ENCODE measurements around the gene DAZAP1.

Gene DAZAP1

DNA sequence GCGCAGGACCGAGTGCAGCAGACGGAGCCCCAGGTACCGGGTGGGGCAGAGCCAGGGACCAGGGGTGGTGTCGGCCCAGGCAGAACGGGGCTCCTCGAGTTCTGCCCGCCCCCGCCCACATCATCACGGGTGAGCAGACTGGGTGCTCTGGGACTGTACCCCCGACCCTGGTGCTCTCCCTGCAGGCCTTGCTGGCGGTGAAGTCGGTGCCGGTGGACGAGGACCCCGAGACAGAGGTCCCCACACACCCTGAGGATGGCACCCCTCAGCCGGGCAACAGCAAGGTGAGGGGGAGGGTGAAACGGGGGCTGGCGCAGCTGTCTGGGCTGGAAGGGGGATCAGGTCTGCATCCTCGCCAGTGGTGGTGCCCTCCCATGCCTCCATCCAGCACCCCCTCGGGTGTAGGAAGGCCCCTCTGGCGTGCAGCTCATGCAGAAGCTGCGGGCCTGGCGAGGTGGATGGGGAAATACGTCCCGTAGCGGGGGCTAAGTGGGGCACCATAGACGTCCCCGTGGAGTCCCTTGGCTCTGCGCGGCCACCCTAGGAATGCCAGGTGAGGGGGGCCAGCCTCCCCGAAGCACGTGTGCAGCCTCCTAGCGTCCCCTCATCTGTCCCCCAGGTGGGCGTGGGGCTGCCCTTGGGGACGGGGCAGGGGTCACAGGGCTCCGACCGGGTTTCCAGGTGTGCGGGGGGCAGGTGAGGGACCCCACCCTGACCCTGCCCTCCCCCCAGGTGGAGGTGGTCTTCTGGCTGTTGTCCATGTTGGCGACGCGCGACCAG is 48.9 kb downstream of the DAZAP1 start:
- Mint-ChIP-seq H3K36me3 (peaks cover 4% of the 10 kb centered on the region), H3K4me1 (peaks cover 11% of the 10 kb centered on the region), H3K9me3 (no peaks in the 10 kb centered on the region), H3K4me3 (no peak overlapping the region), H3K27ac (peak overlapping the region; percentile 73)
- DNase-seq (ENCODE audit: low spot score in 2 of 2) (no peak), ATAC-seq (no peak)

GRCh38 chr19:1457031-1457739 is 49.8 kb downstream of the DAZAP1 start:
- peaks cover 11% of the 10 kb centered on the region for H3K4me1 Mint-ChIP-seq
- no peak for DNase-seq (ENCODE audit: low spot score in 2 of 2)
- H3K4me3 Mint-ChIP-seq, result no peak overlapping the region
- ATAC-seq, result no peak
- no peaks in the 10 kb centered on the region for H3K9me3 Mint-ChIP-seq
- H3K27ac Mint-ChIP-seq, result no peak overlapping the region
- peaks cover 4% of the 10 kb centered on the region for H3K36me3 Mint-ChIP-seq

DNA sequence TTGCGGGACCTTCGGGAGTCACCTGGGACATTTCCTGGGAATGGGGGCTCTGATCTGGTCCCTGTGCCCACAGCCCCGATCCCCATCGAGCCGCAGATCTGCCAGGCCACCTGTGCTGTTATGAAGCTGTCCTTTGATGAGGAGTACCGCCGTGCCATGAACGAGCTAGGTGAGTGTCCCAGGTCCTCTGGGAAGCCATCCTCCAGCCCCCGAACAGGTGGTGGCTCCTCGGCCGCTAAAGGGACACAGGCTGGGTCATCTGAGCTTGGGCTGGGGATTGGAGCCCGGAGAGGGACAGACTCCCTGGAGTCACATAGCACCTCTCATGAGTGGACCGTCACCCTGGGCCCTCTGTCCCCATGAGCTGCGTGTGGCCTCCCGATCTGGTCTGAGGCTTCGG is 50.5 kb downstream of the DAZAP1 start:
- DNase-seq (ENCODE audit: low spot score in 2 of 2) (no peak), ATAC-seq (no peak)
- Mint-ChIP-seq H3K4me1 (peaks cover 11% of the 10 kb centered on the region), H3K9me3 (no peaks in the 10 kb centered on the region), H3K4me3 (no peak overlapping the region), H3K36me3 (peaks cover 4% of the 10 kb centered on the region), H3K27ac (no peak overlapping the region)

DNA sequence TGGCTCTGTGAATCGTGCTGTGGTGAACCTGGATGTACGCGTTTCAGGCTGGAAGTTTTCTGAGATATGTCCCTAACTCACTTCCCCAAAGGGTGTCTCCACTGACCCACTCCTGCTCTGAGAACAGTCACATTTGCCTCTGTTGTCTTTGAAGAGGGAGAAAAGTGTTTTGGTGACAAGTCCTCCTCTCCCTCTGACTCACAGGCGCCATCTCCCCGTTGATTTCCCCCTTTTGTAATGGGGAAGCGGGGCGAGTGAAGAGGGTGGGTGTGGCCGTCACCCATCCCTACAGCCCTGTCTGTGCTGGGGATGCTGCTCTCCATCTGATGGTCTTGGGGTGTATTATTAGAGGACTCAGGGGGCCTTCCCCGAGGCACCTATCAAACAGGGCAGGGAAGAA is 52.1 kb downstream of the DAZAP1 start:
- Mint-ChIP-seq H3K4me1 (peaks cover 11% of the 10 kb centered on the region), H3K9me3 (no peaks in the 10 kb centered on the region), H3K4me3 (no peak overlapping the region), H3K36me3 (peaks cover 4% of the 10 kb centered on the region), H3K27ac (no peak overlapping the region)
- no peak for ATAC-seq
- DNase-seq (ENCODE audit: low spot score in 2 of 2), result no peak

GRCh38 chr19:1460033-1460995 is 52.9 kb downstream of the DAZAP1 start:
- Mint-ChIP-seq H3K36me3 (peaks cover 4% of the 10 kb centered on the region), H3K4me3 (no peak overlapping the region), H3K27ac (no peak overlapping the region), H3K9me3 (no peaks in the 10 kb centered on the region), H3K4me1 (peaks cover 6% of the 10 kb centered on the region)
- DNase-seq (ENCODE audit: low spot score in 2 of 2) (no peak), ATAC-seq (no peak)

GRCh38 chr19:1461862-1462261 is 54.5 kb downstream of the DAZAP1 start:
- H3K36me3 Mint-ChIP-seq, result no peaks in the 10 kb centered on the region
- H3K27ac Mint-ChIP-seq, result no peak overlapping the region
- H3K4me3 Mint-ChIP-seq, result no peak overlapping the region
- ATAC-seq, result no peak
- no peaks in the 10 kb centered on the region for H3K4me1 Mint-ChIP-seq
- no peaks in the 10 kb centered on the region for H3K9me3 Mint-ChIP-seq
- DNase-seq (ENCODE audit: low spot score in 2 of 2), result no peak

DNA sequence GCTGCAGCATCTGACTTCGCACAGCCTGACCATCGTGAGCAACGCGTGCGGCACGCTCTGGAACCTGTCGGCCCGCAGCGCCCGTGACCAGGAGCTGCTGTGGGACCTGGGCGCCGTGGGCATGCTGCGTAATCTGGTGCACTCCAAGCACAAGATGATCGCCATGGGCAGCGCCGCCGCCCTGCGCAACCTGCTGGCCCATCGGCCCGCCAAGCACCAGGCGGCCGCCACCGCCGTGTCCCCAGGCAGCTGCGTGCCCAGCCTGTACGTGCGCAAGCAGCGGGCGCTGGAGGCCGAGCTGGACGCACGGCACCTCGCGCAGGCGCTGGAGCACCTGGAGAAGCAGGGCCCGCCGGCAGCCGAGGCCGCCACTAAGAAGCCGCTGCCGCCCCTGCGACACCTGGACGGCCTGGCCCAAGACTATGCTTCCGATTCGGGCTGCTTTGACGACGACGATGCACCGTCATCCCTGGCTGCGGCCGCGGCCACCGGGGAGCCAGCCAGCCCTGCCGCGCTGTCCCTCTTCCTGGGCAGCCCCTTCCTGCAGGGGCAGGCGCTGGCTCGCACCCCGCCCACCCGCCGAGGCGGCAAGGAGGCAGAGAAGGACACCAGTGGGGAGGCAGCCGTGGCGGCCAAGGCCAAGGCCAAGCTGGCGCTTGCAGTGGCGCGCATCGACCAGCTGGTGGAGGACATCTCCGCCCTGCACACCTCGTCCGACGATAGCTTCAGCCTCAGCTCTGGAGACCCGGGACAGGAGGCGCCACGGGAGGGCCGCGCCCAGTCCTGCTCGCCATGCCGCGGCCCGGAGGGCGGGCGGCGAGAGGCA is 58.0 kb downstream of the DAZAP1 start:
- H3K27ac Mint-ChIP-seq, result no peak overlapping the region
- no peak overlapping the region for H3K4me3 Mint-ChIP-seq
- H3K36me3 Mint-ChIP-seq, result no peaks in the 10 kb centered on the region
- no peaks in the 10 kb centered on the region for H3K9me3 Mint-ChIP-seq
- peaks cover 5% of the 10 kb centered on the region for H3K4me1 Mint-ChIP-seq
- peak; percentile 52 for ATAC-seq
- DNase-seq (ENCODE audit: low spot score in 2 of 2), result no peak

DNA sequence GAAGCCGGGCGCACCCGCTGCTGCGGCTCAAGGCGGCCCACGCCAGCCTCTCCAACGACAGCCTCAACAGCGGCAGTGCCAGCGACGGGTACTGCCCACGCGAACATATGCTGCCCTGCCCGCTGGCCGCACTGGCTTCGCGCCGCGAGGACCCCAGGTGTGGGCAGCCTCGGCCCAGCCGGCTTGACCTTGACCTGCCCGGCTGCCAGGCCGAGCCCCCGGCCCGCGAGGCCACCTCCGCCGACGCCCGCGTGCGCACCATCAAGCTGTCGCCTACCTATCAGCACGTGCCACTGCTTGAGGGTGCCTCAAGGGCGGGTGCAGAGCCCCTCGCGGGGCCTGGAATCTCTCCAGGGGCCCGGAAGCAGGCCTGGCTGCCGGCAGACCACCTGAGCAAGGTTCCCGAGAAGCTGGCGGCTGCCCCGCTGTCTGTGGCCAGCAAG is 58.7 kb downstream of the DAZAP1 start:
- DNase-seq (ENCODE audit: low spot score in 2 of 2) (no peak), ATAC-seq (no peak)
- Mint-ChIP-seq H3K4me1 (peaks cover 7% of the 10 kb centered on the region), H3K9me3 (no peaks in the 10 kb centered on the region), H3K36me3 (no peaks in the 10 kb centered on the region), H3K27ac (no peak overlapping the region), H3K4me3 (no peak overlapping the region)

DNA sequence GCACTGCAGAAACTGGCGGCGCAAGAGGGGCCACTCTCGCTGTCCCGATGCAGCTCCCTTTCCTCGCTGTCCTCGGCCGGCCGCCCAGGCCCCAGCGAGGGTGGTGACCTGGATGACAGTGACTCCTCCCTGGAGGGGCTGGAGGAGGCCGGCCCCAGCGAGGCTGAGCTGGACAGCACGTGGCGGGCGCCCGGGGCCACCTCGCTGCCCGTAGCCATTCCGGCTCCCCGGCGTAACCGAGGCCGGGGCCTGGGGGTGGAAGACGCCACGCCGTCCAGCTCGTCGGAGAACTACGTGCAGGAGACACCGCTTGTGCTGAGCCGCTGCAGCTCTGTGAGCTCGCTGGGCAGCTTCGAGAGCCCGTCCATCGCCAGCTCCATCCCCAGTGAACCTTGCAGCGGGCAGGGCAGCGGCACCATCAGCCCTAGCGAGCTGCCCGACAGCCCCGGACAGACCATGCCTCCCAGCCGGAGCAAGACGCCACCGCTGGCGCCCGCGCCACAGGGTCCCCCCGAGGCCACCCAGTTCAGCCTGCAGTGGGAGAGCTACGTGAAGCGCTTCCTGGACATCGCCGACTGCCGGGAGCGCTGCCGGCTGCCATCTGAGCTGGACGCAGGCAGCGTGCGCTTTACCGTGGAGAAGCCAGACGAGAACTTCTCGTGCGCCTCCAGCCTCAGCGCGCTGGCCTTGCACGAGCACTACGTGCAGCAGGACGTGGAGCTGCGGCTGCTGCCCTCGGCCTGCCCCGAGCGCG is 59.3 kb downstream of the DAZAP1 start:
- Mint-ChIP-seq H3K4me1 (peaks cover 13% of the 10 kb centered on the region), H3K9me3 (no peaks in the 10 kb centered on the region), H3K36me3 (no peaks in the 10 kb centered on the region), H3K27ac (no peak overlapping the region), H3K4me3 (no peak overlapping the region)
- DNase-seq (ENCODE audit: low spot score in 2 of 2), result no peak
- ATAC-seq, result no peak

GRCh38 chr19:1467215-1467489 is 59.8 kb downstream of the DAZAP1 start:
- DNase-seq (ENCODE audit: low spot score in 2 of 2) (no peak), ATAC-seq (no peak)
- H3K36me3 Mint-ChIP-seq, result no peaks in the 10 kb centered on the region
- H3K4me1 Mint-ChIP-seq, result peaks cover 18% of the 10 kb centered on the region
- no peak overlapping the region for H3K4me3 Mint-ChIP-seq
- H3K27ac Mint-ChIP-seq, result no peak overlapping the region
- no peaks in the 10 kb centered on the region for H3K9me3 Mint-ChIP-seq

DNA sequence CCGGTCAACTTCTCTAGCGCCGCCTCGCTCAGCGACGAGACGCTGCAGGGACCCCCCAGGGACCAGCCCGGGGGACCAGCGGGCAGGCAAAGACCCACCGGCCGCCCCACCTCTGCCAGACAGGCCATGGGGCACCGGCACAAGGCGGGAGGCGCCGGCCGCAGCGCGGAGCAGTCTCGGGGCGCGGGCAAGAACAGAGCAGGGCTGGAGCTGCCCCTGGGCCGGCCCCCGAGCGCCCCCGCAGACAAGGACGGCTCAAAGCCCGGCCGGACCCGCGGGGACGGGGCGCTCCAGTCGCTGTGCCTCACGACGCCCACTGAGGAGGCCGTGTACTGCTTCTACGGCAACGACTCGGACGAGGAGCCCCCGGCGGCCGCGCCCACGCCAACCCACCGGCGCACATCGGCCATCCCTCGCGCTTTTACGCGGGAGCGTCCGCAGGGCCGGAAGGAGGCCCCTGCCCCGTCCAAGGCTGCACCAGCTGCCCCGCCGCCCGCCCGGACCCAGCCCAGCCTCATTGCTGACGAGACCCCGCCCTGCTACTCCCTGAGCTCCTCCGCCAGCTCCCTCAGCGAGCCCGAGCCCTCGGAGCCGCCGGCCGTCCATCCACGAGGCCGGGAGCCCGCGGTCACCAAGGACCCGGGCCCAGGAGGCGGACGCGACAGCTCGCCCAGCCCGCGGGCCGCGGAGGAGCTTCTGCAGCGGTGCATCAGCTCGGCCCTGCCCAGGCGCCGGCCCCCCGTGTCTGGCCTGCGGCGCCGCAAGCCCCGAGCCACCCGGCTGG is 60.3 kb downstream of the DAZAP1 start:
- Mint-ChIP-seq H3K9me3 (no peaks in the 10 kb centered on the region), H3K4me1 (peaks cover 19% of the 10 kb centered on the region), H3K27ac (no peak overlapping the region), H3K36me3 (no peaks in the 10 kb centered on the region), H3K4me3 (peak overlapping the region; percentile 21)
- DNase-seq (ENCODE audit: low spot score in 2 of 2) (no peak), ATAC-seq (no peak)

GRCh38 chr19:1468274-1468820 is 61.0 kb downstream of the DAZAP1 start:
- Mint-ChIP-seq H3K4me3 (peak overlapping the region; percentile 21), H3K36me3 (no peaks in the 10 kb centered on the region), H3K4me1 (peaks cover 19% of the 10 kb centered on the region), H3K27ac (no peak overlapping the region), H3K9me3 (no peaks in the 10 kb centered on the region)
- DNase-seq (ENCODE audit: low spot score in 2 of 2) (peak in 1 of 2 donors; percentile 60), ATAC-seq (no peak)

- ATAC-seq, result peak; percentile 14
- Mint-ChIP-seq H3K27ac (no peak overlapping the region), H3K36me3 (no peaks in the 10 kb centered on the region), H3K9me3 (no peaks in the 10 kb centered on the region), H3K4me1 (peaks cover 19% of the 10 kb centered on the region), H3K4me3 (peak overlapping the region; percentile 21)
- no peak for DNase-seq (ENCODE audit: low spot score in 2 of 2)
Measured at GRCh38 chr19:1468821-1469254, 61.5 kb downstream of the DAZAP1 start.
